Karpas-422 (cell line): ENCODE data around the gene IGSF21. TPM values are rescaled to one million over a fixed set of nuclear protein-coding genes. Genes with fewer than 3 reads are reported as not detected.

Source experiments
- DNase-seq: peaks from one replicate; pipeline ENCODE4 v3.0.0-alpha.2; 2015
- H2AFZ ChIP-seq: fragments of 200-600 bp; sonication (generic); 2 replicates; pipeline ENCODE4 v1.6.1; 2014; ENCODE audit warnings: antibody characterized with exemption, low read length, mixed read lengths
- H3K27ac ChIP-seq: fragments of 200-600 bp; sonication (generic); 2 replicates; pipeline ENCODE4 v1.5.1; 2014; ENCODE audit warnings: mild to moderate bottlenecking, low read length, moderate library complexity
- H3K27me3 ChIP-seq: fragments of 200-600 bp; sonication (generic); 2 replicates; pipeline ENCODE4 v1.6.1; 2014; ENCODE audit warnings: low read length, mixed read lengths
- H3K36me3 ChIP-seq: fragments of 200-600 bp; sonication (generic); 2 replicates; pipeline ENCODE4 v1.6.1; 2014; ENCODE audit warnings: low read length, mixed read lengths; ENCODE audit not compliant: insufficient read depth
- H3K4me1 ChIP-seq: fragments of 200-600 bp; sonication (generic); 2 replicates; pipeline ENCODE4 v1.6.1; 2014; ENCODE audit warnings: mild to moderate bottlenecking, low read length, mixed read lengths
- H3K4me2 ChIP-seq: fragments of 200-600 bp; sonication (generic); 2 replicates; pipeline ENCODE4 v1.6.1; 2014; ENCODE audit warnings: low read length, low read depth, mild to moderate bottlenecking; ENCODE audit not compliant: poor library complexity, severe bottlenecking
- H3K4me3 ChIP-seq: fragments of 200-600 bp; sonication (generic); 2 replicates; pipeline ENCODE4 v1.5.1; 2014; ENCODE audit warnings: mild to moderate bottlenecking, antibody characterized with exemption, low read length, mixed read lengths
- H3K79me2 ChIP-seq: fragments of 200-600 bp; sonication (generic); 2 replicates; pipeline ENCODE4 v1.6.1; 2014; ENCODE audit warnings: mild to moderate bottlenecking, low read length, mixed read lengths
- H3K9ac ChIP-seq: fragments of 200-600 bp; sonication (generic); 2 replicates; pipeline ENCODE4 v1.6.0; 2014; ENCODE audit warnings: low read length
- H3K9me2 ChIP-seq: fragments of 200-600 bp; sonication (generic), shearing (Covaris generic); replicated peaks from 2 replicates; pipeline ENCODE4 v1.6.0; 2014; ENCODE audit warnings: mild to moderate bottlenecking, low read length, moderate library complexity; ENCODE audit not compliant: insufficient read depth
- H3K9me3 ChIP-seq: fragments of 300-700, 200-600 bp; sonication (generic); 2 replicates; pipeline ENCODE4 v1.6.1; 2014; ENCODE audit warnings: low read length, mixed read lengths
- H4K20me1 ChIP-seq: fragments of 200-600 bp; sonication (generic); 2 replicates; pipeline ENCODE4 v1.6.1; 2014; ENCODE audit warnings: mild to moderate bottlenecking, antibody characterized with exemption, low read length, low read depth; ENCODE audit not compliant: insufficient read depth
- total RNA-seq: library from RNA; depleted of rRNA; stranded (reverse); fragments of >200 nt; shearing (Covaris generic); gene quantifications from 2 replicates; pipeline ENCODE4 v1.2.3, GENCODE V29; 2014; ENCODE audit warnings: low replicate concordance

Gene IGSF21
- total RNA-seq, 1 experiment from 2014 or later = 0.26 TPM

DNA sequence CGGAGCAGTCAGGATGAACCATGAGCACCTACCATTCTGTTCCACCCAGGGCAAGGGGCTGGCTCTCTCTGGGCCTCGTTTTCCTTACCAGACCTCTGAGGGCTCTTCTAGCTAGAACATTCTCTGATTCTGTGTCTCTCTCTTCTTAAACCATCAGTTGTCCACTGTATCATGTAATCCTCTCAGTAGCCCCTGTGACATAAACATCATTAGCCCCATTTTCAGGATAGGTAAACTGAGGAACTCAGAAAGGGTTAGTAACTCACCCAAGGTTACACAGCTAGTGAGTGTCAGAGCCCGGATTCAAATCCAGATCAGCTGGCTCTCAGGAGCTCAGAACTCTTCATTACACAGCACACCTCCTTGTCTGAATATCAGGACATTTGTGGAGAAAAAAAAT lies 22.8 kb downstream of the IGSF21 start:
- Histone ChIP-seq H3K36me3 (no peaks in the 10 kb centered on the region), H3K4me2 (no peak overlapping the region), H3K4me3 (no peak overlapping the region), H3K27me3 (no peaks in the 10 kb centered on the region), H3K9me3 (no peaks in the 10 kb centered on the region), H4K20me1 (no peaks in the 10 kb centered on the region), H3K79me2 (no peaks in the 10 kb centered on the region), H3K9ac (no peak overlapping the region), H2AFZ (no peak overlapping the region), H3K4me1 (no peaks in the 10 kb centered on the region), H3K27ac (no peak overlapping the region), H3K9me2 (no peaks in the 10 kb centered on the region)
- no peak for DNase-seq

GRCh38 chr1:18132022-18132710 lies 24.6 kb downstream of the IGSF21 start:
- Histone ChIP-seq H3K4me2 (no peak overlapping the region), H3K9me2 (no peaks in the 10 kb centered on the region), H3K36me3 (no peaks in the 10 kb centered on the region), H3K4me3 (no peak overlapping the region), H3K4me1 (no peaks in the 10 kb centered on the region), H3K27me3 (no peaks in the 10 kb centered on the region), H3K79me2 (no peaks in the 10 kb centered on the region), H4K20me1 (no peaks in the 10 kb centered on the region), H3K9ac (no peak overlapping the region), H2AFZ (no peak overlapping the region), H3K9me3 (no peaks in the 10 kb centered on the region), H3K27ac (no peak overlapping the region)
- DNase-seq = no peak

DNA sequence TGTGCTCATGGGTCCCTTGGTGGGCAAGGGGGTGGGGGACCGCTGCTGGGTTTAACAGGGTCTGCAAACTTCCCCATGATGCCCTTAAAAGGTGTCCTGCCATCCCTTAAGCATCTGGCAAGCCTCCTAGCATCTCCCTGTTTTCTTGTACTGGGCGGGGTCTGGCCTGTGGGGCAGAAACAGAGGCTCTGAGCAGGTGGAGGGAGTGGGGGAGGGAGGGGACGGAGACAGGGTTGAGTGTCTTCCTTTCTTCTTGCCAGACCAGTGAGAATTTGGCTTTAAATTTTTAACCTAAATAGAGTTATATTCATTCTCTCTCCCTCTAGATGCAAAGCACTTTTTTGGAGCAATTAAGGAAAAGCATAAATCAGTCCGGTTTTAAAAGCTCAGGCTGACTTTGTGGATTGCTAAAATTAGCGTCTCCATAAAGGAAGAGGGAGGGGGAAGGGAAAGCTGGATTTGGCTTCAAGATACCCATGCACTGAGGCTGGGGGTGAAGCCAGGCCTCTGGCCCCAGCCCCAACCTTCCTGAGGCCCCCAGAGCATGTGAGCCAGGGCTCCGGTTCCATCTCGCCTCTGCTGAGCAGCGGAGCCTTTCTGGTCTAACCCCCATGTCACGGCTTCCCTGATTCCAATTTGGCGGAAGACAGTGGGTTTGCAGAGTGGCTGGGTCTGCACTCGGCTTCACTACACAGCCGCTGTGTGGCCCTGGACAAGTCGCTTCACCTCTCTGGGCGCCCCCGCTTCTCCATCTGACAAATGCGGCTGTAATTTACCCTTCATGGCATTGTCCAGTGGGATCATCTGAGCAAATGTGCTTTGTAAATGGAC lies 25.3 kb downstream of the IGSF21 start:
- Histone ChIP-seq H3K9me3 (no peaks in the 10 kb centered on the region), H3K27ac (no peak overlapping the region), H3K79me2 (no peaks in the 10 kb centered on the region), H2AFZ (no peak overlapping the region), H3K36me3 (no peaks in the 10 kb centered on the region), H3K4me2 (no peak overlapping the region), H3K9ac (no peak overlapping the region), H3K27me3 (no peaks in the 10 kb centered on the region), H4K20me1 (no peaks in the 10 kb centered on the region), H3K9me2 (no peaks in the 10 kb centered on the region), H3K4me3 (no peak overlapping the region), H3K4me1 (no peaks in the 10 kb centered on the region)
- no peak for DNase-seq

GRCh38 chr1:18134324-18135046 lies 26.9 kb downstream of the IGSF21 start:
- no peak overlapping the region for H3K4me2 ChIP-seq

DNA sequence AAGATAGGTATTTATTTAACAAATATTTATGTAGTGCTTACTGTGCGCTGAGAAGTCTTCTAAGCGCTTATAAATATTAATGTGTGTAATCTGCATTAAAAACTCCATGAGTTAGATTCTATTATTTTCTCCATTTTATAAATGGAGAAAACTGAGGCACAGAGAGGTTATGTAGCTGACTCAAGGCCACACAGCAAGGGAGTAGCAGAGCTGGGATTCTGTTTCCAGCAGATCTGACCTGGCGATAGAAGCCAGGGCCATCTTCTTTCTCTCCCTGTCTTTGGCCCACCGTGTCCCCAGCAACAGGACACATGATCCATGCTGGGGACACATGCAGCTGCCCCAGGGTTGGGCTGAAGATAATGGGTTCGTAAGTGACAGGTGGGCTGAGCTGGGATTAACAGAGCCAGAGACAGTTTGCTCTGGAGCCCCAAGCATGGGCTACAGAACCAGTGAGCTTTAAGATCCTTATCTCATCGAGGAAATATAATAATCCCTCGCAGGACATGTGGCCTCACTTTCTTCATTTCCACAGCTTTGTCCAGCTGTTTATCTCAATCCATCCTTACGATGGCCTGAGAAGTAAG lies 30.3 kb downstream of the IGSF21 start:
- H3K79me2 ChIP-seq = no peaks in the 10 kb centered on the region
- no peak overlapping the region for H2AFZ ChIP-seq
- no peak overlapping the region for H3K27ac ChIP-seq
- no peak overlapping the region for H3K4me2 ChIP-seq
- no peaks in the 10 kb centered on the region for H3K9me3 ChIP-seq
- no peaks in the 10 kb centered on the region for H3K4me1 ChIP-seq
- H4K20me1 ChIP-seq = no peaks in the 10 kb centered on the region
- no peak overlapping the region for H3K9ac ChIP-seq
- H3K36me3 ChIP-seq = no peaks in the 10 kb centered on the region
- H3K27me3 ChIP-seq = no peaks in the 10 kb centered on the region
- no peaks in the 10 kb centered on the region for H3K9me2 ChIP-seq
- H3K4me3 ChIP-seq = no peak overlapping the region
- no peak for DNase-seq

More at GRCh38 chr1:18134324-18135046, 26.9 kb downstream of the IGSF21 start:
- H3K4me1 ChIP-seq = no peaks in the 10 kb centered on the region
- no peaks in the 10 kb centered on the region for H3K79me2 ChIP-seq
- no peaks in the 10 kb centered on the region for H3K9me3 ChIP-seq
- DNase-seq = no peak
- no peaks in the 10 kb centered on the region for H3K36me3 ChIP-seq
- H3K4me3 ChIP-seq = no peak overlapping the region
- H3K9ac ChIP-seq = no peak overlapping the region
- H3K9me2 ChIP-seq = no peaks in the 10 kb centered on the region
- H4K20me1 ChIP-seq = no peaks in the 10 kb centered on the region
- no peak overlapping the region for H2AFZ ChIP-seq
- H3K27me3 ChIP-seq = no peaks in the 10 kb centered on the region
- H3K27ac ChIP-seq = no peak overlapping the region

DNA sequence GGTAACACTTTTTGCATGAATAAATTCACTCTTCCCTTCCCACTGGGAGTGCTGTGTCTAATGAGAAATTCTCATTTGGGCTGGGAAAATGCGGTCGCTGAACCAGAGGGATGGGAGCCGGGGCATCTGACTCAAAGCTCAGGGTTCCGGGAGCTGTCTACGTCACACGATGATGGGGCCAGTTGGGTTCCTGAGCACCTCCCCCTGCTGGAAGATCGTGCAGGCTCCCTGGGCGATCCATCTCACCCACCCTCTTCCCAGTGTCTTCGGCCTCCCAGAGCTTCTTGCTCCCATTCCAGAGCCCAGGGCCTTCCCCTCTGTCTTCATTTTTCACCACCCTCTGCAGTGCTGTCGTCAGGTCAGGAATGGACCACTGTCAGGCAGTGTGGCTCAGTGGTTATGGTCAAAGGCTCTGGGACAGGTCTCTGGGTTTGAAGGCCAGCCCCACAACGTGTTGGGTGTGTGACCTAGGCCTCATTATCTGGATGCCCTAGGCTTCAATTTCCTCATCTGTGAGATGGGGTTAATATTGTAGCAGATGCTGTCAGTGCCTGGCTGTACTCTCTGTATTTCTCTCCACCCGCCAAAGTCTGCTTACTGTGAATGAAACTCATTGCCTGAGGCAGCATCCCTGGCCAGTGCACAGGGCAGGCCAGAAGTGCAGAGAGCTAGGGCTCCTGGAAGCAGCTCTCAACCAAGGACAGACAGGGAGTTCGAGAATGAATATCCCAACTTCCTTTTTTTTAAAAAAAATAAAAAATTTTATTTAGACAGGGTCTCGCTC lies 31.8 kb downstream of the IGSF21 start:
- H3K4me2 ChIP-seq = no peak overlapping the region
- H3K27me3 ChIP-seq = no peaks in the 10 kb centered on the region
- H2AFZ ChIP-seq = no peak overlapping the region
- H3K36me3 ChIP-seq = no peaks in the 10 kb centered on the region
- no peaks in the 10 kb centered on the region for H3K79me2 ChIP-seq
- no peak overlapping the region for H3K4me3 ChIP-seq
- H3K27ac ChIP-seq = no peak overlapping the region
- H3K9ac ChIP-seq = no peak overlapping the region
- no peaks in the 10 kb centered on the region for H3K9me3 ChIP-seq
- H3K4me1 ChIP-seq = no peaks in the 10 kb centered on the region
- H4K20me1 ChIP-seq = no peaks in the 10 kb centered on the region
- no peak for DNase-seq
- no peaks in the 10 kb centered on the region for H3K9me2 ChIP-seq

- Histone ChIP-seq H3K36me3 (no peaks in the 10 kb centered on the region), H3K9me3 (no peaks in the 10 kb centered on the region), H3K4me2 (no peak overlapping the region), H2AFZ (no peak overlapping the region), H3K79me2 (no peaks in the 10 kb centered on the region), H3K27ac (no peak overlapping the region), H3K4me1 (no peaks in the 10 kb centered on the region), H4K20me1 (no peaks in the 10 kb centered on the region), H3K27me3 (no peaks in the 10 kb centered on the region), H3K9ac (no peak overlapping the region), H3K9me2 (no peaks in the 10 kb centered on the region), H3K4me3 (no peak overlapping the region)
- no peak for DNase-seq
These were observed 32.8 kb downstream of the IGSF21 start for GRCh38 chr1:18140411-18140810.
